MG63 (cell line): ENCODE measurements around the gene ARHGAP44. TPM values are rescaled to one million over a fixed set of nuclear protein-coding genes. Genes with fewer than 3 reads are reported as not detected.

Experiments used
- DNase-seq: peaks from one replicate; pipeline ENCODE4 v3.0.0-alpha.2; 2020
- H3K27me3 ChIP-seq: fragments of 250-450 bp; sonication (Bioruptor Pico); 2 replicates; pipeline ENCODE4 v1.5.1; 2020; ENCODE audit warnings: mild to moderate bottlenecking, moderate library complexity
- H3K36me3 ChIP-seq: fragments of 250-450 bp; sonication (Bioruptor Pico); 2 replicates; pipeline ENCODE4 v1.5.1; 2020; ENCODE audit warnings: mild to moderate bottlenecking, moderate library complexity
- H3K4me3 ChIP-seq: fragments of 250-450 bp; sonication (Bioruptor Pico); 2 replicates; pipeline ENCODE4 v1.5.1; 2020; ENCODE audit warnings: mild to moderate bottlenecking, moderate library complexity
- H3K9me3 ChIP-seq: fragments of 250-450 bp; sonication (Bioruptor Pico); 2 replicates; pipeline ENCODE4 v1.5.1; 2020; ENCODE audit warnings: mild to moderate bottlenecking, moderate library complexity
- total RNA-seq: library from RNA; depleted of rRNA; stranded (reverse); fragments of >200 nt; shearing (Covaris generic); gene quantifications from 2 replicates; pipeline ENCODE4 v1.2.3, GENCODE V29; 2014; ENCODE audit warnings: low replicate concordance

Gene ARHGAP44
- total RNA-seq, 1 experiment from 2014 or later, result 1.2 TPM

GRCh38 chr17:12911239-12911638 lies 121.9 kb downstream of the ARHGAP44 start:
- no peak for DNase-seq
- Histone ChIP-seq H3K36me3 (no peaks in the 10 kb centered on the region), H3K9me3 (no peaks in the 10 kb centered on the region), H3K27me3 (no peaks in the 10 kb centered on the region), H3K4me3 (no peak overlapping the region)

- peak; percentile 10 for DNase-seq
- no peaks in the 10 kb centered on the region for H3K27me3 ChIP-seq
These were observed 128.1 kb downstream of the ARHGAP44 start for GRCh38 chr17:12917399-12917798.

GRCh38 chr17:12918142-12918541 lies 128.8 kb downstream of the ARHGAP44 start:
- 0 out of 2 replicates have a peak overlapping the region, but pooled peaks have one; percentile 2 for H3K4me3 ChIP-seq
- peak; percentile 80 for DNase-seq
- no peaks in the 10 kb centered on the region for H3K27me3 ChIP-seq
- no peaks in the 10 kb centered on the region for H3K36me3 ChIP-seq
- no peaks in the 10 kb centered on the region for H3K9me3 ChIP-seq

More at GRCh38 chr17:12917399-12917798, 128.1 kb downstream of the ARHGAP44 start:
- Histone ChIP-seq H3K9me3 (no peaks in the 10 kb centered on the region), H3K4me3 (no peak overlapping the region), H3K36me3 (no peaks in the 10 kb centered on the region)

DNA sequence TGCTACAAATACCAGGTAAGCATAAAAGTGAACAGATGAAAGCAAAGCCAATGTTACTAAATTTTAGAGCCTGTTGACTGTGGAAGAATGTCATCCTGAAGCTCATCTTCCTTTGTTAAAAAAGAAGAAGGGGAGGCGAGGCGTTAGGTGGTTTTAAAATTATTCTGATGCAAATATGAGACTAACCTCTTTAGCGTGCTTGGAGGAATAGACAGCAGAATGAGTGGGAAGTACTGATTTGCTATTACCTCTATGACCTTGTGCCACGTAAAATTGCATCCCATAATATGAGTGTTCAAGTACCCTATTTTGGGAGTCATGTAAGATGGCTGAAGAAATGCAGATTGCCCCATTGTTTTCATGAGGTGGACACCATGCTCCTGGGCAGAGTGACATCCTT lies 132.8 kb downstream of the ARHGAP44 start:
- no peak for DNase-seq
- Histone ChIP-seq H3K4me3 (no peak overlapping the region), H3K36me3 (no peaks in the 10 kb centered on the region), H3K9me3 (no peaks in the 10 kb centered on the region), H3K27me3 (no peaks in the 10 kb centered on the region)

DNA sequence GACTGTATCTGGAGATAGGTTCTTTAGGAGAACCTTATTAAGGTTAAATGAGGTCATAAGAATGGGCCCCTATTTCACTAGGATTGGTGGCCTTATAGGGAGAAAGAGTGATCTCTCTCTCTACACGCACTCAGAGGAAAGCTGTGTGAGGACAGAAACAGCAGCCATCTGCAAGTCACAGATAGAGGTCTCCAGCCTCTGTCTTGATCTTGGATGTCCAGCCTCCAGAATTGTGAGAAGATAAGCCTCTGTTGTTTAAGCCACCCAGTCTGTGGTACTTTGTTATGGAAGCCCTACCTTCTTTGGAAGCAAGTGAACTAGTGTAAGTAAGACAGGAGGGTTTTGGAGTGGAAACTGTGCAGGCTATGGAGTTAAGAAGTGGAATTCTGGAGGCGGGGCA lies 135.3 kb downstream of the ARHGAP44 start:
- no peaks in the 10 kb centered on the region for H3K9me3 ChIP-seq
- no peaks in the 10 kb centered on the region for H3K27me3 ChIP-seq
- H3K36me3 ChIP-seq, result no peaks in the 10 kb centered on the region
- no peak overlapping the region for H3K4me3 ChIP-seq
- no peak for DNase-seq

DNA sequence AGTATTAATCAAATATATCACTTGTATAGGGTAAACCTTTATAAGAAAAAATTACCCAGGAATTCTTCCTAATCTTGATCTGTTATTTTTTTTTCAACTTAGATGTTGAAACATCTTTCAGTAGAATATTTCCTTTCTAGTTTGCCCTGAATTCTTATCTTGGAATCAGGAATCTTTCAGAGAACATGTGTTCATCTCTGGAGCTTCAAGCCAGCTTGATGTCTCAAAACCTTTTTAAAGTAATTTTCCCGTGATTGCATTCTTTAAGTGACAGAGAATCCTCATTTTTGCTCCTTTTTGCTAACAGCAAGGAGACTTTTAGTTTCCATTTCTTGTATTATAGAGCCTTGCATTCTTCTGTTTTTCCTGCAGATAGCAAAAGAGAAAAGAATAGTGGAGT lies 137.7 kb downstream of the ARHGAP44 start:
- DNase-seq, result no peak
- H3K4me3 ChIP-seq, result no peak overlapping the region
- no peaks in the 10 kb centered on the region for H3K9me3 ChIP-seq
- no peaks in the 10 kb centered on the region for H3K36me3 ChIP-seq
- H3K27me3 ChIP-seq, result no peaks in the 10 kb centered on the region

DNA sequence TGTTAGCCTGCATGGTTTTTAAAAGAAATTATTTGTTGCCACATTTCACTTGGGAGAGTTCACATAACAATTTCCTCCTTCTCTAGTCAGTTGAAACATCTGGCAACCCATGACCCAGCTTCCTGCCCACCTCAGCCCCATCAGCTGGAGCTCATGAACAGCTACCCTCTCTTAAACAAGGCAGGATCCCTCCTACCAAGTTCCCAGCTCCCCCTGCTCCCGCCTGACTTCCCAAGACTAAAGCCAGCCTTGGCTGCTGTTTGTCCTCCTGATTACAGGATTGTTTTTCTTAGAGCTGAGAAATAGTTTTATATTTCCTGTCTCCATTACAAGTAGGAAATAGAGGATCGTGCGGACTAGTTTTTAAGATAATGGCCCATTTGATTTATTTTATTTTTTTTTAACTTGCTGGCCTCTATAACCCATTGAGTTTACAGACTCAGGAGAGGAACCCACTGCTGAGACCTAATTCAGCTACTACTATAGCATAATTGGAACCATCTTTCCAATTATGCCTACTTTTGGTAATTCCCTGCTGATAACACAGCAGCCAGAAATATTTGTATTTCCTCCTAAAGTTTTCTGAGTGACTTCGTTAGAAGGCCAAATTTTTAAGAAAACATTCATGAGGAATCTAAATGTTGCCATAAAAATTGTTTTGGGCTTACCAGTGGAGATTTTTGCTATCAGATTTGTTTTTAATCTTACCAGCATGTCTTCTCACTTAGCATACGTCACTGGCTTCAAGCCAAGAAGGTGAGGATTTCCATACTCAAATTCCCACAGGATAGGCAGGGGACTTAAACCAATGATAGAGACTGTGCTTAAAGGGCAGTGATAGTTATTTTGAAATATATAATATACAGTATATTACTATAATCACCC lies 138.5 kb downstream of the ARHGAP44 start:
- Histone ChIP-seq H3K9me3 (no peaks in the 10 kb centered on the region), H3K36me3 (no peaks in the 10 kb centered on the region), H3K27me3 (no peaks in the 10 kb centered on the region), H3K4me3 (no peak overlapping the region)
- DNase-seq, result peak; percentile 20

- no peaks in the 10 kb centered on the region for H3K27me3 ChIP-seq
- H3K4me3 ChIP-seq, result no peak overlapping the region
- no peaks in the 10 kb centered on the region for H3K9me3 ChIP-seq
- peak; percentile 18 for DNase-seq
- H3K36me3 ChIP-seq, result no peaks in the 10 kb centered on the region
These were observed 139.4 kb downstream of the ARHGAP44 start for GRCh38 chr17:12928736-12929135.

DNA sequence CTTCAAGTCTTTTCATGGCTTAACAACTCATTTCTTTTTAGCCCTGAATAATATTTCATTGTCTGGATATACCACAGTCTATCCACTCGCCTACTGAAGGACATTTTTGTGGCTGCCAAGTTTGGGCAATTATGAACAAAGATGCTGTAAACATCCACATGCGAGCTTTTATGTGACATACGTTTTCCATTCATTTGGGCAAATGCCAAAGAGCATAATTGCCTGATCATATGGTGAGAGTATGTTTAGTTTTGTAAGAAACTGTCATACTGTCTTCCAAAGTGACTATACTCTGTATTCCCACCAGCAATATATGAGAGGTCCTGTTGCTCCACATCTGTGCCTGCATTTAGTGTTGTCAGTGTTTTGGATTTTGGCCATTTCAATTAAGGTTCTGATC lies 147.2 kb downstream of the ARHGAP44 start:
- DNase-seq, result no peak
- H3K9me3 ChIP-seq, result no peaks in the 10 kb centered on the region
- no peaks in the 10 kb centered on the region for H3K27me3 ChIP-seq
- no peaks in the 10 kb centered on the region for H3K36me3 ChIP-seq
- H3K4me3 ChIP-seq, result no peak overlapping the region

DNA sequence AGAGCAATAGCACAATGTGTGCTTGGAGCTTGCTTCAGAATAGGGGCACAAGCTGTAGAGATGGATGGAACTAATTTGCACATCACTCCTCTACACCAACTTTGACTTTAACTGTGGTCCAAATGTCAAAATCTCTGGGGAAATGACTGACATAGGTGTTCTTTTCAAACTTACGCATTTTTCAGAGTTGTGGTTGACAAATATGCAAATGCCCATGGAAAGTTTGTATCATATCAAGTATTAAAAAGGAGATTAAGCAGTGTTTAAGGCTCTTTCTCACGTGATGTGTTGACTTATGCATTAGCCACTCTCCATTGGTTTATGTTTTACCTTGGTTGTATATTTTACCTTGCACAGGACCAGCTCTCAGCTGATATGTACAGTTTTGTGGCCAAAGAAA lies 151.4 kb downstream of the ARHGAP44 start:
- H3K9me3 ChIP-seq, result no peaks in the 10 kb centered on the region
- no peak overlapping the region for H3K4me3 ChIP-seq
- H3K27me3 ChIP-seq, result no peaks in the 10 kb centered on the region
- no peaks in the 10 kb centered on the region for H3K36me3 ChIP-seq
- DNase-seq, result no peak

DNA sequence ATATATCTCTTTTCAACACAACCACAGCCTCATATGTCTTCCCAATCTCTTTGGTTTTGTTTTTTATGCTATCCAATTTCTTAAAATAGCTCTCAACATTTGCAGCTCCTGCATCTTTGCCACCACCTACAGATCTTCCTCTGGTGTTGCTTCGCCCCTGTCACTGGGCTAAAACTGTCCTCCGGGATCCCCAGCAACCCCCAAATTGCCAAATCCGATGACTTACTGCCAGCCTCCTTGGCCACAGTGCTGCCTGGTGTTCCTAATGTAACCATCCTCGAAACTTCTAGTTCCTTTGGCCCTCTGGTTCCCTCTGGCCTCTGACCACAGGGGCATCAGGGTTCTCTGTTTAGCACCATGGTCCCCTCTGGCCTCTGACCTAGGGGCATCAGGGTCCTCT lies 157.7 kb downstream of the ARHGAP44 start:
- Histone ChIP-seq H3K27me3 (no peaks in the 10 kb centered on the region), H3K36me3 (no peaks in the 10 kb centered on the region), H3K4me3 (no peak overlapping the region), H3K9me3 (no peaks in the 10 kb centered on the region)
- DNase-seq, result no peak

DNA sequence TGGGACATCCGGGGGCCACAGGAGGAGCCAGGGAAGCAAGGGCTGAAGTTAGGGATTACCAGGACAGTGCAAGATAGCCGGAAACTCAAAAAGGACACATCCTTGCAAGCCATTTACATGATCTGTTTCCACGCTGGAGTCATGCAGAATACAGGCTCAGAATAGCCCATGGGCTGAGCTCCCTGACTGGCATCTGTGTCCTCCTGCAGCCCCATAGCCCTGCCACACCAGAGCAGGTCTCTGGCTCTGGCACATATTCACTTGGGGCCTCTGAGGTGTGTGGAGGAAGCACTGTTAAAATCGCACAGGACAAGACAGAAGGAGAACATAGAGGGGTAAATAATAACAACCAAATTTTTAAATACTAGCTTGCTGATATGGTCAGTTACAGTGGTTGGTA lies 162.7 kb downstream of the ARHGAP44 start:
- Histone ChIP-seq H3K4me3 (no peak overlapping the region), H3K27me3 (no peaks in the 10 kb centered on the region), H3K9me3 (no peaks in the 10 kb centered on the region), H3K36me3 (no peaks in the 10 kb centered on the region)
- no peak for DNase-seq

DNA sequence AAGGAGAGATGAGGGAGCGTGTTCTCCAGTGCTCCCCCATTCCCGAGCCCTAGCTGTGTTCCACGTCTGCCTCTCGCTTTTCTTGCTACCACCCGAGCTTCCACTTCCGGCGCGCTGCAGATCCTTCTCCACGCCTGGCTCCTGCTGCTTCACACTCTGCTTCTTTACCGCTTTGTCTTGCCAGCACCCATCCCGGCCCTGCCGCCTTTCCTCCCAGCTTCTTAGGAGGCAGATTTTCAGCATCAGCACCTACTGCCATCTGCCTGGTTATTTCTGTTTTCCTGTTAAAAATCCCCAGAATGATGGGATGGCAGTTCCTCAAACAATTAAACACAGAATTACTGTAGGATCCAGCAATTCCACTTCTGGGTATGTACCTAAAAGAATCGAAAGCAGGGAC lies 163.9 kb downstream of the ARHGAP44 start:
- H3K4me3 ChIP-seq, result no peak overlapping the region
- no peaks in the 10 kb centered on the region for H3K27me3 ChIP-seq
- 0 out of 2 replicates have a peak, but pooled peaks cover 4% of the 10 kb centered on the region for H3K9me3 ChIP-seq
- DNase-seq, result no peak
- H3K36me3 ChIP-seq, result no peaks in the 10 kb centered on the region

DNA sequence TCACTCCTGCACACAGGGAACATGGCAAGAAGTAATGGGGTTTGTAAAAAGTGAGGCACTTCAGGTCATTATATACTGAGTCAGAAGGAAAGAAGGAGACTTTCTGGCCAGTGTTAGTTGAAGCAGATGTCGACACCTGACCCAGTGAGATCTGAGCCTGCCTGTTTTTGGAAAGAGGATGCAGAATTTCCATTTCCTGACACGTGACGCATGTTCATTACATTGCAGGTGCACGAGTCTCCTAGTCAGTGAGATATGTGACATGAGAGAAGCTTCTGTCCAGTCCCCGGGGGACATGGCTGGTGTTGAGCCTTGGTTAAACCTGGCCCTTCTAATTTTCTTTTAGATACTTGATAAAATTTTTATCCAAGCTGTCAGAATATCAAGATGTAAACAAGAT lies 166.2 kb downstream of the ARHGAP44 start:
- Histone ChIP-seq H3K9me3 (0 out of 2 replicates have a peak, but pooled peaks cover 4% of the 10 kb centered on the region), H3K4me3 (no peak overlapping the region), H3K36me3 (no peaks in the 10 kb centered on the region), H3K27me3 (no peaks in the 10 kb centered on the region)
- no peak for DNase-seq

DNA sequence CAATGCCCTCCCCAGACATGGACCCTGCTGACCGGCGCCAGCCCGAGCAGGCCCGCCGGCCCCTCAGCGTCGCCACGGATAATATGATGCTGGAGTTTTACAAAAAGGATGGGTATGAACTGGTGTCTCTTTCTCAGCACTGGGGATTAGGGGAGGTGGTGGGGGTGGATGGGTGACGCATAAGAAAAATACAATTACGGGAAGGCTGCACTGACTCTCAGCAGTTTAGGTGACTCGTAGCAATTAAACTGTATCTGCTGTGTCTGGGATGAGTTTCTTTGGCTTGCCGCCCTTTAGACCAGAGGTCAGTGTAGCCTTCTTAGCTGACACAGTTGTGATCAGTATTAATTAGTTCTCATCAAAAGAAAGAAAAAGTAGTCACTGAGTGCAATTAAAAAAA lies 169.5 kb downstream of the ARHGAP44 start:
- no peak overlapping the region for H3K4me3 ChIP-seq
- no peaks in the 10 kb centered on the region for H3K36me3 ChIP-seq
- no peaks in the 10 kb centered on the region for H3K27me3 ChIP-seq
- DNase-seq, result peak; percentile 71
- 0 out of 2 replicates have a peak, but pooled peaks cover 4% of the 10 kb centered on the region for H3K9me3 ChIP-seq

DNA sequence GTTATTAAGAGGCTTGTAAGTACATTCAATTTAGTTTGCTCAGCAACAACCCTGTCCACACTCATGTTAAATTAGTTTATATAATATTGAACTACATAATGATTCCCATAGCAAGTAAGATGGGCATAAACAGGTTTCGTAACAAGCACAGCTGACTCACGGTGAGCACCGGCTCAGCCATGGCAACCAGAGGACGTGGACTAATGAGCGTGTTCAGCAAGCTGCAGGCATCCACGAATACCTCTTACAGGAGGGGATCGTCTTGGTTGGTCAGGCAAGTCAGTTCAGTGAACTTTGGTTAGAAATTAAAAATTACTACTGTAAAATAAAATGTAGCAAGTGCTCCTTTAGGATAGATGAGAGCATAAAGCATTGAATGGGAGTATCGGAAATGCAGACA lies 170.1 kb downstream of the ARHGAP44 start:
- no peaks in the 10 kb centered on the region for H3K36me3 ChIP-seq
- H3K27me3 ChIP-seq, result no peaks in the 10 kb centered on the region
- H3K4me3 ChIP-seq, result no peak overlapping the region
- peak; percentile 33 for DNase-seq
- H3K9me3 ChIP-seq, result 0 out of 2 replicates have a peak, but pooled peaks cover 4% of the 10 kb centered on the region

GRCh38 chr17:12961655-12962054 lies 172.4 kb downstream of the ARHGAP44 start:
- Histone ChIP-seq H3K9me3 (0 out of 2 replicates have a peak, but pooled peaks cover 4% of the 10 kb centered on the region), H3K36me3 (no peaks in the 10 kb centered on the region), H3K27me3 (no peaks in the 10 kb centered on the region), H3K4me3 (no peak overlapping the region)
- DNase-seq, result no peak

DNA sequence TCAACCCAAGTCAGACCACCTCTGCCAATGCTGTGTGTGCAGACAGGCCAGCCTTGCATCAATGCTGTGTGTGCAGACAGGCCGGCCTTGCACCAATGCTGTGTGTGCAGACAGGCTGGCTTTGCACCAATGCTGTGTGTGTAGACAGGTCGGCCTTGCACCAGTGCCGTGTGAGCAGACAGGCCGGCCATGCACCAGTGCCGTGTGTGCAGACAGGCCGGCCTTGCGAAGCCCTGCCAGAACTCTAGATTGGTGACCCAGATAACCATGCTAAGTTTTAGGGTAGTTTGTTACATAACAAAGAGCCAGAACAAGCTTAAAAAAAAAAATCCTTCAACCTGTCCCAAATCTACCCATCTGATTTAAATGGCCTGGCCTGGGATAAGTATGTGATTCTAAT lies 174.2 kb downstream of the ARHGAP44 start:
- DNase-seq, result no peak
- Histone ChIP-seq H3K9me3 (no peaks in the 10 kb centered on the region), H3K36me3 (no peaks in the 10 kb centered on the region), H3K4me3 (no peak overlapping the region), H3K27me3 (no peaks in the 10 kb centered on the region)
